GM18499 (cell line): ENCODE measurements around the gene RSU1.

Experiments used
- ATAC-seq: cut with Tn5 transposase; IDR thresholded peaks from one replicate; pipeline ENCODE4 v1.9.1; 2021; ENCODE audit warnings: moderate number of reproducible peaks; ENCODE audit not compliant: insufficient read depth, unreplicated experiment

RSU1 gene

GRCh38 chr10:16822726-16823360 is 5.6 kb upstream of the RSU1 start:
- ATAC-seq, result no peak

- no peak for ATAC-seq
Observed at GRCh38 chr10:16822027-16822426, 4.8 kb upstream of the RSU1 start.

- ATAC-seq, result no peak
Observed at GRCh38 chr10:16820421-16820820, 3.2 kb upstream of the RSU1 start.

- ATAC-seq, result no peak
Observed at GRCh38 chr10:16820018-16820417, 2.8 kb upstream of the RSU1 start.

GRCh38 chr10:16819436-16819835 is 2.2 kb upstream of the RSU1 start:
- ATAC-seq, result no peak

GRCh38 chr10:16819026-16819425 is 1.8 kb upstream of the RSU1 start:
- ATAC-seq, result no peak

- ATAC-seq, result no peak
Observed at GRCh38 chr10:16816830-16817124, 447 bp downstream of the RSU1 start.

- ATAC-seq, result no peak
Observed at GRCh38 chr10:16816171-16816570, 1.1 kb downstream of the RSU1 start.

GRCh38 chr10:16814012-16814411 is 3.2 kb downstream of the RSU1 start:
- no peak for ATAC-seq

GRCh38 chr10:16812676-16813075 is 4.5 kb downstream of the RSU1 start:
- no peak for ATAC-seq

- no peak for ATAC-seq
Observed at GRCh38 chr10:16811765-16812164, 5.5 kb downstream of the RSU1 start.

GRCh38 chr10:16811292-16811691 is 5.9 kb downstream of the RSU1 start:
- ATAC-seq, result no peak

- no peak for ATAC-seq
Observed at GRCh38 chr10:16809074-16809718, 8.0 kb downstream of the RSU1 start.

GRCh38 chr10:16804123-16804522 is 13.1 kb downstream of the RSU1 start:
- no peak for ATAC-seq

GRCh38 chr10:16803464-16803863 is 13.8 kb downstream of the RSU1 start:
- ATAC-seq, result no peak

GRCh38 chr10:16799621-16800020 is 17.6 kb downstream of the RSU1 start:
- no peak for ATAC-seq

- ATAC-seq, result no peak
Observed at GRCh38 chr10:16798571-16798970, 18.7 kb downstream of the RSU1 start.

GRCh38 chr10:16795410-16796073 is 21.7 kb downstream of the RSU1 start:
- no peak for ATAC-seq

GRCh38 chr10:16794005-16794404 is 23.2 kb downstream of the RSU1 start:
- ATAC-seq, result no peak

- ATAC-seq, result no peak
Observed at GRCh38 chr10:16792675-16793074, 24.5 kb downstream of the RSU1 start.

GRCh38 chr10:16789765-16790164 is 27.5 kb downstream of the RSU1 start:
- no peak for ATAC-seq

GRCh38 chr10:16789261-16789660 is 28.0 kb downstream of the RSU1 start:
- no peak for ATAC-seq
